K562 (cell line): ENCODE measurements around the gene DTX1. TPM values are rescaled to one million over a fixed set of nuclear protein-coding genes. Genes with fewer than 3 reads are reported as not detected.

Source experiments
- ATAC-seq: fragments of 200-7000 bp; cut with Tn5 transposase; 3 replicates; pipeline ENCODE4 v1.9.1; 2020; ENCODE audit warnings: moderate library complexity
- BruUV-seq: library from RNA; stranded (reverse); fragments of 400-500 nt; replicated peaks from 2 replicates; lab custom pipeline; 2021; lab: Mats Ljungman, UMichigan
- CTCF ChIA-PET: fragments of 300-600 bp; formaldehyde crosslinking; extraction: SDS; loops from one replicate; lab custom pipeline; 2021; ENCODE audit warnings: low intra/inter-chr PET ratio; lab: Yijun Ruan, JAX
- POLR2A ChIA-PET: fragments of 300-600, 350-650 bp; sonication (Branson Sonifier 250); formaldehyde crosslinking; extraction: SDS; loops from one replicate; lab custom pipeline; 2021; ENCODE audit warnings: antibody characterized with exemption, inconsistent platforms; lab: Yijun Ruan, JAX
- DNase-seq, 4 experiments: peaks; one replicate each; pipeline versions ENCODE4 v3.0.0 to v3.0.0-alpha.2; 2011 to 2018; ENCODE audit warnings: low spot score in 3 of 4, mixed read lengths in 3 of 4; ENCODE audit errors: extremely low read depth in 1 of 4
- FAIRE-seq: peaks from 2 replicates; lab custom pipeline; 2011; peaks lifted over from hg19 to GRCh38; lab: Jason Lieb, UNC
- H2AFZ ChIP-seq: 2 replicates; pipeline ENCODE4 v1.6.0; 2011; ENCODE audit warnings: low read depth, low read length, control low read depth, inconsistent platforms
- H3K27ac ChIP-seq: fragments of 200-600 bp; 3 replicates; pipeline ENCODE4 v1.8.0; 2011; ENCODE audit warnings: low read depth, mild to moderate bottlenecking, control low read depth, inconsistent platforms, low read length, moderate library complexity, mixed read lengths; ENCODE audit errors: extremely low read depth
- H3K27me3 ChIP-seq, 2 experiments: fragments of 300-600 bp in 1 of 2; 2 replicates in 1 of 2; 3 replicates in 1 of 2; pipeline versions ENCODE4 v1.6.0 to v1.8.0; 2011; ENCODE audit warnings: inconsistent platforms in 2 of 2, low read length in 2 of 2, mild to moderate bottlenecking in 1 of 2, mixed read lengths in 1 of 2, moderate library complexity in 1 of 2; ENCODE audit not compliant: control insufficient read depth in 2 of 2, insufficient read depth in 2 of 2
- H3K36me3 ChIP-seq: fragments of 300-600 bp; 3 replicates; pipeline ENCODE4 v1.8.0; 2011; ENCODE audit warnings: mild to moderate bottlenecking, low read length, inconsistent platforms; ENCODE audit not compliant: control insufficient read depth, insufficient read depth
- H3K4me1 ChIP-seq, 2 experiments: fragments of 200-600 bp in 1 of 2; replicated peaks in 1 of 2; 2 replicates in 1 of 2; 3 replicates in 1 of 2; pipeline versions ENCODE4 v1.5.1 to v1.8.0; 2011; ENCODE audit warnings: inconsistent platforms in 2 of 2, low read length in 2 of 2, mild to moderate bottlenecking in 1 of 2, mixed read lengths in 1 of 2, moderate library complexity in 1 of 2; ENCODE audit not compliant: control insufficient read depth in 2 of 2, insufficient read depth in 2 of 2
- H3K4me2 ChIP-seq: 2 replicates; pipeline ENCODE4 v1.6.1; 2011; ENCODE audit warnings: low read length, control low read depth, inconsistent platforms, mixed read lengths; ENCODE audit not compliant: insufficient read depth
- H3K4me3 ChIP-seq: fragments of 200-600 bp; sonication (generic), shearing (Covaris generic); 2 replicates; pipeline ENCODE4 v1.5.1; 2016; ENCODE audit warnings: control low read depth, inconsistent platforms
- H3K79me2 ChIP-seq: fragments of 200-600 bp; 3 replicates; pipeline ENCODE4 v1.8.0; 2011; ENCODE audit warnings: low read length, inconsistent platforms; ENCODE audit not compliant: control insufficient read depth, insufficient read depth
- H3K9ac ChIP-seq, 2 experiments: 2 replicates each; pipeline versions ENCODE4 v1.6.0 to v1.6.1; 2011; ENCODE audit warnings: low read depth in 2 of 2, low read length in 2 of 2, control low read depth in 1 of 2, inconsistent platforms in 1 of 2, mild to moderate bottlenecking in 1 of 2, mixed read lengths in 1 of 2; ENCODE audit not compliant: insufficient read depth in 1 of 2
- H3K9me1 ChIP-seq: one replicate; pipeline ENCODE4 v1.6.0; 2011; ENCODE audit warnings: inconsistent platforms, mild to moderate bottlenecking, low read length, moderate library complexity; ENCODE audit not compliant: control insufficient read depth, insufficient read depth
- H3K9me3 ChIP-seq: replicated peaks from 2 replicates; pipeline ENCODE4 v1.5.1; 2011; ENCODE audit warnings: low read depth, low read length, inconsistent platforms; ENCODE audit not compliant: control insufficient read depth, insufficient read depth
- H4K20me1 ChIP-seq: replicated peaks from 2 replicates; pipeline ENCODE4 v1.6.1; 2011; ENCODE audit warnings: low read length, inconsistent platforms, mixed read lengths; ENCODE audit not compliant: control insufficient read depth, insufficient read depth
- BCOR ChIP-seq: fragments of 450-650 bp; IDR thresholded peaks from 2 replicates; pipeline ENCODE4 v1.6.1; 2016
- CREM ChIP-seq: IDR thresholded peaks from 2 replicates; pipeline ENCODE4 v1.6.1; 2014; ENCODE audit warnings: antibody characterized with exemption, low read depth
- HLTF ChIP-seq: fragments of 450-650 bp; IDR thresholded peaks from 2 replicates; pipeline ENCODE4 v1.6.1; 2016
- MED1 ChIP-seq: sonication (generic); formaldehyde crosslinking; IDR thresholded peaks from 2 replicates; pipeline ENCODE4 v1.8.1; 2023; ENCODE audit warnings: missing genetic modification reagents, borderline replicate concordance
- MEIS2 ChIP-seq: fragments of 450-650 bp; IDR thresholded peaks from 2 replicates; pipeline ENCODE4 v1.6.1; 2014; ENCODE audit warnings: mild to moderate bottlenecking; ENCODE audit not compliant: partially characterized antibody
- SPI1 ChIP-seq: IDR thresholded peaks from 2 replicates; pipeline ENCODE4 v1.6.1; 2011; ENCODE audit warnings: low read depth, low read length, control low read depth, borderline replicate concordance
- SRF ChIP-seq, 2 experiments: fragments of 250-450, 450-650 bp in 1 of 2; sonication (Bioruptor Pico) in 1 of 2; sonication (generic) in 1 of 2; formaldehyde crosslinking; IDR thresholded peaks; 2 replicates each; pipeline versions ENCODE4 v1.5.0 to v1.5.1; 2020 to 2022; ENCODE audit warnings: mild to moderate bottlenecking in 1 of 2, missing genetic modification reagents in 1 of 2
- ZFP1 ChIP-seq: fragments of 450-650 bp; formaldehyde crosslinking; IDR thresholded peaks from 2 replicates; pipeline ENCODE4 v1.4.0; 2020; ENCODE audit warnings: mild to moderate bottlenecking, mixed read lengths
- ZFP36 ChIP-seq: fragments of 150-350 bp; IDR thresholded peaks from 2 replicates; pipeline ENCODE4 v1.6.1; 2018; ENCODE audit warnings: low read length, low read depth; ENCODE audit not compliant: partially characterized antibody
- ZNF24 ChIP-seq: fragments of 450-650 bp; IDR thresholded peaks from 2 replicates; pipeline ENCODE4 v1.6.1; 2016
- ZNF551 ChIP-seq: fragments of 250-450 bp; sonication (Bioruptor Pico); IDR thresholded peaks from 2 replicates; pipeline ENCODE4 v1.5.0; 2021; ENCODE audit warnings: mild to moderate bottlenecking, moderate library complexity
- WGBS: fragments of 100-300 bp; shearing (Covaris generic); methylation state at CpG from one replicate; pipeline ENCODE4 v1.1.6; 2016; ENCODE audit warnings: low coverage, mixed read lengths; ENCODE audit not compliant: insufficient coverage; ENCODE audit errors: missing lambda C conversion rate; 5-methylcytosine and 5-hydroxymethylcytosine counted together
- in situ Hi-C: fragments of 300-500 bp; cut with MboI; formaldehyde crosslinking; loops from 4 replicates; pipeline ENCODE4 v1.15.0; 2018; ENCODE audit warnings: inconsistent platforms, mixed read lengths
- intact Hi-C: fragments of 100-400 bp; cut with micrococcal nuclease; formaldehyde crosslinking; loops from 2 replicates; pipeline ENCODE4 v1.14.2; 2022
- polyA plus RNA-seq, 8 experiments: library from polyadenylated mRNA; depleted of rRNA in 4 of 8; stranded (reverse) in 5 of 8; unstranded in 3 of 8; fragments of >200 nt; fragmentation: Nextera tagmentation in 2 of 8; fragmentation: Illumina TruSeq in 1 of 8; extraction: Ambion mirVana in 2 of 8; extraction: Trizol in 1 of 8; gene quantifications; 2 replicates each; pipeline versions ENCODE4 v1.2.1 to v1.2.3, GENCODE V29; 2011 to 2014; ENCODE audit warnings: inconsistent platforms in 1 of 8, missing spikeins in 1 of 8
- total RNA-seq, 7 experiments: library from RNA; depleted of rRNA in 6 of 7; stranded (reverse); fragments of >200 nt in 6 of 7; fragmentation: Illumina TruSeq in 2 of 7; extraction: Trizol in 2 of 7; gene quantifications; 2 replicates each; pipeline versions ENCODE4 v1.2.1 to v1.2.3, GENCODE V29; 2011 to 2021; ENCODE audit warnings: low replicate concordance in 1 of 7
- TF ChIP-seq, protein P1 (sequence below): sonication (generic); formaldehyde crosslinking; IDR thresholded peaks from 2 replicates; pipeline ENCODE4 v1.4.0; 2020; ENCODE audit warnings: mild to moderate bottlenecking, missing genetic modification reagents

DTX1 gene
- total and polyA plus RNA-seq, 9 of the 15 experiments (the other 6 are each of a cell fraction or from before 2014, with no cell fraction given), result not detected

GRCh38 chr12:113102811-113103210 is 46.3 kb downstream of the DTX1 start:
- ChIA-PET CTCF (no interaction called here), POLR2A (no interaction called here)
- no peaks in the 10 kb centered on the region for H3K9me1 ChIP-seq
- peaks cover 3 to 28% of the 10 kb centered on the region in 2 experiments; a peak in 3 of 5 replicates for H3K27me3 ChIP-seq
- no peak overlapping the region for H3K4me2 ChIP-seq
- no peak overlapping the region for H3K9ac ChIP-seq
- no peak overlapping the region for H3K27ac ChIP-seq
- FAIRE-seq (no peak), DNase-seq (no peak), ATAC-seq (no peak)
- H3K36me3 ChIP-seq, result no peaks in the 10 kb centered on the region
- H4K20me1 ChIP-seq, result peaks cover 5% of the 10 kb centered on the region; the same call in 1 of the 2 replicates
- no peaks in the 10 kb centered on the region for H3K9me3 ChIP-seq
- H3K4me3 ChIP-seq, result no peak overlapping the region
- H3K79me2 ChIP-seq, result no peaks in the 10 kb centered on the region
- peaks cover 0 to 12% of the 10 kb centered on the region in 2 experiments; a peak in 3 of 5 replicates for H3K4me1 ChIP-seq
- no TSS peak for BruUV-seq
- in situ Hi-C loops (no loop called here), intact Hi-C loops (no loop called here)
- TF ChIP-seq BCOR, result 0 out of 2 replicates have a peak, but pooled peaks have one; percentile 45
- peak; percentile 91 for TF ChIP-seq ZFP36
- TF ChIP-seq HLTF, result no peak
- no peak overlapping the region for H2AFZ ChIP-seq
- WGBS, result 0% methylated on average over 5 of the region's 5 CpGs

DNA sequence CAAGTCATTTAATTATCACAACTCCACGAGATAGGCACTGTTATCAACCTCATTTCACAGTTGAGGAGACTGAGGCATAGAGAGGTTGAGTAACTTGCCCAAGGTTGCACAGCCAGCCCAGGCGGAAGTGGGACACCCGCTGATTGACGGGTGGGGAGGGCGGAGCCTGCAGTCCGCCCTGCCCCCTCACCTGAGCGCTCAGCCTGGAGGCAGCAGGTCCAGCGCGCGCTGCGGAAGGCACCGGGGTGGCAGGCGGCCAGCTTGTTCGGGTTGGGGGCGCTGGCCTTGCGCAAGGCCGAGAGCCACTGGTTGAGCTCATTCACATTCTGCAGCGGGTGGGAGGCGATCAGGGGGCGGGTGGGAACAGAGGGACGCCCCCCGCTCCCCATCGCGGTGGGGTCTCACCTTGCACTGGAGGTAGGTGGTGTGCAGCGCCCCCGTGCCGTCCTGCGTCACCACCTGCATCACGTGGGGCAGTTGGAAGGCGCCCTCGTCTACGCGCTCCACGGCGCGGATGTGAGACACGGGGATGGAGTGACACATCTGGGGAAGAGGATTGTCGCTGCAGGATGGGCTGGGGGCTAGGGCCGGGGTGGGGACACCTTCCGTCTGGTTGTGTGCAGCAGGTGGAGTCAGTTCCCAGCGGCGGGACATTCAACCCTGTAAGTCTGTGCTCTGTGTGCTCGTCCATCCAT is 47.4 kb downstream of the DTX1 start:
- BruUV-seq, result no TSS peak
- Histone ChIP-seq H2AFZ (no peak overlapping the region), H3K4me2 (peak overlapping the region; percentile 21), H3K9me1 (no peaks in the 10 kb centered on the region), H4K20me1 (peaks cover 4% of the 10 kb centered on the region; the same call in 1 of the 2 replicates), H3K9ac (no peak overlapping the region; a peak in 1 of 4 replicates), H3K36me3 (no peaks in the 10 kb centered on the region), H3K27ac (no peak overlapping the region), H3K27me3 (peaks cover 3 to 32% of the 10 kb centered on the region in 2 experiments; a peak in 3 of 5 replicates), H3K4me3 (no peak overlapping the region), H3K79me2 (no peaks in the 10 kb centered on the region), H3K4me1 (peaks cover 0 to 12% of the 10 kb centered on the region in 2 experiments; a peak in 2 of 5 replicates), H3K9me3 (no peaks in the 10 kb centered on the region)
- FAIRE-seq, result peak; percentile 56
- peak; percentile 57 to 84 (median 73) for DNase-seq
- WGBS, result 2% methylated on average over 36 of the region's 43 CpGs
- CTCF ChIA-PET, result no interaction called here
- in situ Hi-C loops, result no loop called here
- peak; percentile 95 for ATAC-seq
- intact Hi-C loops, result no loop called here
- POLR2A ChIA-PET, result interaction anchor here (0.6 kb wide), 1 partner anchor 12 kb away, joined by 3 read pairs; no protein-coding TSS in a partner anchor
- TF ChIP-seq ZNF24, result no peak
- TF ChIP-seq SRF (CRISPR knock-in tag; IDR thresholded peaks at IDR 0.05), result no peak
- TF ChIP-seq CREM, result peak; percentile 50
- TF ChIP-seq ZNF551 (CRISPR knock-in tag), result no peak
- no peak for TF ChIP-seq ZFP1
- TF ChIP-seq, protein P1, sequence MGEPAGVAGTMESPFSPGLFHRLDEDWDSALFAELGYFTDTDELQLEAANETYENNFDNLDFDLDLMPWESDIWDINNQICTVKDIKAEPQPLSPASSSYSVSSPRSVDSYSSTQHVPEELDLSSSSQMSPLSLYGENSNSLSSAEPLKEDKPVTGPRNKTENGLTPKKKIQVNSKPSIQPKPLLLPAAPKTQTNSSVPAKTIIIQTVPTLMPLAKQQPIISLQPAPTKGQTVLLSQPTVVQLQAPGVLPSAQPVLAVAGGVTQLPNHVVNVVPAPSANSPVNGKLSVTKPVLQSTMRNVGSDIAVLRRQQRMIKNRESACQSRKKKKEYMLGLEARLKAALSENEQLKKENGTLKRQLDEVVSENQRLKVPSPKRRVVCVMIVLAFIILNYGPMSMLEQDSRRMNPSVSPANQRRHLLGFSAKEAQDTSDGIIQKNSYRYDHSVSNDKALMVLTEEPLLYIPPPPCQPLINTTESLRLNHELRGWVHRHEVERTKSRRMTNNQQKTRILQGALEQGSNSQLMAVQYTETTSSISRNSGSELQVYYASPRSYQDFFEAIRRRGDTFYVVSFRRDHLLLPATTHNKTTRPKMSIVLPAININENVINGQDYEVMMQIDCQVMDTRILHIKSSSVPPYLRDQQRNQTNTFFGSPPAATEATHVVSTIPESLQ (CRISPR knock-in tag), result no peak
- TF ChIP-seq MEIS2, result peak; percentile 72
- TF ChIP-seq MED1 (CRISPR knock-in tag), result no peak
- peak; percentile 68; the same call in 1 of the 2 replicates for TF ChIP-seq SPI1
